Hippocampal formation (tissue), 2 donors: Measurements from ENCODE around the gene MOCOS.

ENCODE experiments used
- DNase-seq, 2 donors: peaks; one replicate each; lab custom pipeline; 2025; lab: John Stamatoyannopoulos, UW

The MOCOS gene

DNA sequence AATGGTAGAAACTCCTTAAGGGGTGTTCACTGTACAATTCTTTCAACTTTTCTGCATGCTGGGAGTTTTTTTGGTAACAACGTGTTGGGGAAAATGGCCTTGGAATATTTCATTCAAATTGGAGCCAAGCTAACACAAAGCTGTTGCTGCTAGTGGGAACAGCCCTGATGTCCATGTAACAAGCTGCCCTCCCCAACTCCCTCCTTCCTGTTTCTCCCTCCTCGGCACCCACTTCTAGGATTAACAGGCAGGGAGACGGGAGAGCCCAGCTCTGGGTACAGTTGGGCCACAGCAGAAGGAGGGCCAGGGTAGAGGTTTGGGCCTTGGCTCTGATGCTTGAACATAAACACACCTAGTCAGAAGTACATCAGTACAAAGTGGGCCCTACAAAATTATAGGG is 9.4 kb upstream of the MOCOS start:
- DNase-seq: no peak

DNA sequence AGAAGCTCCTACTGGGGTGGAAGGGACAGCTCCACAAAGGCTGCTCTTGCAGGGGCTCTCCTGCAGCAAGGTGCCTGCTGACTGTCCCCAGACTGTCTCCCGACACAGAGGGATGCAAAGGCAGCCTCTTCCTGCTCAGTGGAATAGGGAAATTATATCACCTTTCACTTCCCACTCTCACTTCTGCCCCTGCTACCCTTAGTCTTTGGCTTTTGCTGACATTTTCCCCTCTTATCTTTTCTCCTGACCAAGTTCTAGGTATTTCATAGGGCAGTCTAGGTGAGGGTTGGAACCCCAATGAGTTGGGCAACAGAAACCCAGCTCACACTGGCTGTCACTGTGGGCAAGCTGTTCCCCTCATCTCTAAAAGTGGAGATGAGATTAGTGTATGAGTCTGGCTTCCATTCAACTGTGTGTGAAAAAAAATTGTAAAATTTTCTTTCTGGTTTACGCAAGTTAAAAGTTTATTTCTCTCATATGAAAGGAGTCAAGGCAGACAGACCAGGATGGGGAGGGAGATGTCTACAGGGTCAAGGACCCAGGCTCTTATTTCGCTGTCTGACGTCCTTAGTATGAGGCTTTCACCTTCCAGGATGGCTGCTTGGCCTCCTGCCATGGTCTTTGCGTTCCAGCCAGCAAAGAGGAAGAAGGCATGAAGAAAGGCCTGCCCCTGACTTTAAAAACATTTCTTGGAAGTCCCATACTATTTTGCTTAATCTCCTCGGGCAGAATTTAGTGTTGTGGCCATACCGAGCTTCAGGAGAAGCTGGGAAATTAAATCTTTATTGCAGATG is 7.5 kb upstream of the MOCOS start:
- no peak for DNase-seq

DNA sequence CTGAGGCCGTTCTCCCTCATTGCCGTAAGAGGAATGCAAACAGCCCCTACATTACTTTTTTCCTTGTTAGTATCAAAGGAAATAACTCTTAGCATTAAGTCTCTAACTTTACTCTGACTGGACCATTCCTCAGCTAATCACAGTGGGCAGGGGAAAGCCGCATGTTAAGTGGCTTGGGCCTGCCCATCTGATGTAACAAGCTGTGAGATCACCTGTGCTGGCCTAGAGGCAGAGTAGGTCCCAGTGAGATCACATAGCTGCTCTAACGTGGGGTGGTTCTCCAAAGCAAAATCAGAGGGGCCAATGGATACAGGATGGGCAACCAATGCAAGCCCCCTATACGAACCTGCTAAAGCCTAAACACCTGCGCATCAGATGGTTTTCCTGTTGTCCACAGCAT is 5.9 kb upstream of the MOCOS start:
- no peak for DNase-seq

DNA sequence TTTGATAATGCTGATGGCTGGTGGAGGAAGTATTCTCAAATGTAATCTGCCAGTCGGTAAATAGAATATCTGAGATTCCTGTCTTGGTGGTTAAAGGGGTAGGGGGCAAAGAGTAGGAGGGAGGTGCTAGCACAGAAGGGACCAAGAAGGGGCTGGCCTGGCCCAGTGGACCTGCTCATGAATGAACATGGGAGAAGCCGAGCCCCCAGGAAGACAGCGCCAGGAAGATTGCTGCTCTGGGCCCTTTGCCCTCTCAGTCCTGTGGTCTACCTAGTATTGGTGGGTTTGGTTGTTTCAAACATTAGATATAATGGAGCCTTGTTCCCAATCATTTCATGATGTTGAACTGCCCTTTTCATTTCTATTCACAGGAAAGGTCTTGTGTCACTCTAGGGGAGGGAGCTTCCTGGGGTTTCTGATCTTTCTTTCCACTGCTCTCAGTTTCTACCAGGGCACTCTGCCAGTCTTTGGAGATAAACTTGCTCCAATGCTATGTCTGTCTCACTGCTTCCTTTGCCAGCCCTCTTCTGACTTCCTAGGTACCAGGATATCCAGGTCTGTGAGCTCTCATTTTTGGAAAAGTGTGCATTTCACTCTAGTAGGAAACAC is 5.3 kb upstream of the MOCOS start:
- no peak for DNase-seq

DNA sequence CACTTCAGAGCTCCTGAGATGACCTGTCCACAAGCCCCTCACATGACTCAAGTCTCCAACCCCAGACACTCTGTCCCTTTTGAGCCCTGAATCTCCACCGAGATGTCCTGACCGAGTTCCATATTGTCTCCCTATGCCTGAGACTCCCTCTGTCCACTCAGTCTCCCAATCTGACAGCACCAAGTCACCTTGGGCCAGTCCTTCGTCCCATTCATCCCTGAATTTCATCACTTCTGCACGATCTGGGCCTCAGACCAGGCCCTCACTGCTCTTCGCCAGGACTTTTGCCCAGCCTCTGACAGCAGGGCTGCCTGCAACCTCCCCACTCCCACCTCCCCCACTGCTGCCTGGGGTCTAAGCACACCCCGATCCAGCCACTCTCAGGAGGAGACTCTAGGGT is 4.3 kb upstream of the MOCOS start:
- DNase-seq: no peak

DNA sequence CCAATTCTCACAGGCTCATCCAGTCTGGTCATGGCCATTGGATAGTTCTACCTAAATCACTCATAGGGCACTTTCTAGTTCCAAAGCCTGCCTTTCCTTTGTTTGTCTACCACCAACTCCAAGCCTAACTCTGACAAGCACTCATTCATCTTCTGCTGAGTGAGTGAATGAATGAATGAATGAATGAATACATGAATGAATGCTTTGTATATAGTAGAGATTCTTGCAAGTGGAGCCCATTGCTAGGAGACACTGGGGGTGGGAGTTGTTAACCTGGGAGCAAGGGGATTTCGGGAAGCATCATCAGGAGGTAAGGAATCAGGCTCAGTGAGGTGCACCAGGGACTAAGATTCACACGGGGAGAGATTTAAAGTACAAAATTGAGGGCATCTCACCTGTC is 3.3 kb upstream of the MOCOS start:
- no peak for DNase-seq

DNA sequence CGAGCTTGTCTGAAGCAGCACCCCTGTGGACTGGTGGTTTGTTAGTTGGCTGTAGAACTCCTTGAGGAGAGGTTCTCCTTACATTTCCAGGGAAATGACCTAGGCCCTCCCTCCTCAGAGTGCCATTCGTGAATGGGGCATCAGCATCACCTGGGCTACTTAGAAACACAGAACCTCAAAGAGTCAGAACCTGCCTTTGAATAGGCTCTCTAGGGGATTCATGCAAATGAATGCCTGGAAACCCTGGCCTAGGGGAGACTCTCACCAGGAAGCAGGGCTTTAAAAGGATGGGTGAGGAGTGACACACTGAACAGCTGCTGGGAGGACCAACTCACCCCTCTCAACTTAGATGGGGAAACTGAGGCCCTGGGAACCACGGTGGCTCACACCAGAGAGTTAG is 2.1 kb upstream of the MOCOS start:
- DNase-seq: no peak

DNA sequence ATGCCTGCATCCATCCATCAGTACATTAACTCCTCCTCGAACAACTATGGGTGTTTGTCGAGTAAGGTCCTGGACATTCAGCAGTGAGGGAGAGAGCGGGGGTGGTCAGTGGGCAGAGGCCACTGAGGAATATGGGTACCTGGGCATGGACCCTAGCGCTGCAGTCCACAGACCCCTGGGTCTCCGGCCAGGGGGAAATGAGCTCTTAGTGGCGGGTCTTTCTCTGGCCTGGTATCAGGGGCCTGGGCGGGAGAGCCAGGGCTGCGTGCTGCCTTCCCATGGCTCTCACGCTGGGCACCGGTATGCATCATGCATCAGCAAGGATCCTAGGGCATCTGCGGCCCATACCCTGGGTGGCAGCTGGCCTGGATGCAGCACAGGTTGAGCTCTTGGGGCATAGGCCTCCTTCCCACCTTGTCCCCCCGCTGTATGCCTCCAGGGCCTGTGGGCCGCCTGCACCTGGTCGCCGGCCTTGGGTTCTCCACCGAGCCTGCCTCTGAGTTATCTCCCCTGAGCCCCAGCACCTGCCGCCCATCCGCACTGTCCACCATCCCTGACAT is 1.3 kb upstream of the MOCOS start:
- DNase-seq: no peak

DNA sequence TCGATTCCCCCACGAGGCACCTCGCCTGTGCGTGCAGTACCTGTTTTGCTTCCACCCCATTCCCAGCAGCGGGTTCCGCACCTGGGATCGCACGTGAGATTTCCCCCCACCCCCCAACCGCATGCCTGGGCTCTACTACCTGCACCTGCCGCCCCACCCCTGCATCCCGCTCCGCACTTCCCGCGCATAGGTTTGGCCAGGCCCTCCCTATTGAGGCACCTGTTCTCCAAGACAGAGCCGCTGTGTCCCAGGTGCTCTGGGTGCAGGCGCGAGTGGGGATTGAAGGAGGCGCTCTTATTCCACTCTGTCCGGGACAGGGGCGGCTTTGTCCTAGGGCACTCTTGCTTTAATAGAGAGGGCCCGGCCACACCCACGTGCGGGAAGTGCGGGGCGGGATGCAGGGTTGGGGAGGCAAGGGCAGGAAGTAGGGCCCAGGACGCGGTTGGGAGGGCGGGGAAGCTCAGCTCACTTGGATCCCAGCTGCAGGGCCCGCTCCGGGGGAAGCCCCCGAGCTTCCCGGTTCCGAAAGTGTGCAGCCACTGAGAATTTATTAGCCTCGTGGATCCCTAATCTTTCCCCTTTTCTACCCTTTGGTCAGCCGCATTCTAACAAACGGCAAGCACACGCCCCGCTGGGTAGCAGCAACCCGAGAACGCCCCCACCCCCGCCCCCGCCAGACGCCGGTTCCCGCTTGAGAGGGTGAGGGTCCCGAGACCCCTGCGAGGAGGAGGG is 670 bp upstream of the MOCOS start:
- DNase-seq: no peak

DNA sequence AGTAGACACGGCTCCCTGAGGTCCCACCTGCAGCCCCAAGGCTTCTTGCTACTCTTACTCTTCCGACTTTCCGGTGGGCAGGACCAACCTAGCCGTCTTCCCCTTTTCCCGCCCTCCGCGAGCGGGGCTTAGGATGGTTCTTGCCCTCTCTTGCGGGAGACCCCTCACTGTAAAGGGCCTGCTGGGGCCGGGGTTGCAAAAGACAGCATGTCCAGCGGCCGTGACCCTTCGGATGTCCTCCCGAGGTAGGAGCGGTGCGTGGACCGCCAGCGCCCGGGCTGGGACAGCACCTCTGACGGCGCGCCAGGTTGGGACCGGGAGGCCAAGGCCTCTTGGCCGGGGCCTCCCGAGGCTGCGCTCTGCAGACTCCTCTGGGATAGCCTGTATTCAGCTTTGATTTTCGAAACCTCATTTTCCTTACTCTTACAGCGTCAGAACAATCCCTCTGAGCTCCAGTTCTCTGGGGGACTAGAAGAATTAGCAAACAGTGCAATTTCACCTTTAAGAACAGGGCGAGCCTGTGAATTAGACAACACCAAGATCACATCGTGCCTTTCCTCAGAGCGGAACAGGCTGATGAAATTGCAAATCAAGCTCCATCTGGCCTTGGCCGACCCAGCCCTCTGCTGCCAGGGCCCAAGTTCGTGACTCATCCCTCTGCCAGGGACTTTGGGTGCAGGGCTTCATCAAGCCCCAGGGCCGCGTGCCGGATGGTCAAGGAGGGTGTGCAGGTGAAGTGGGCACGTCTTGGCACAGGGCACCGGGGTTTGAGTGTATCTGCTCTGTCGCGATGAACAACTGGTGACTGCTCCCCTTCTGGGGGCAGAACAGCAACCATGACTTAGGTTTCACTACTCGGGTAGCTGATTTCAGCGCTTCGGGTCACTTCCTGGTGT is 777 bp downstream of the MOCOS start:
- DNase-seq: no peak

DNA sequence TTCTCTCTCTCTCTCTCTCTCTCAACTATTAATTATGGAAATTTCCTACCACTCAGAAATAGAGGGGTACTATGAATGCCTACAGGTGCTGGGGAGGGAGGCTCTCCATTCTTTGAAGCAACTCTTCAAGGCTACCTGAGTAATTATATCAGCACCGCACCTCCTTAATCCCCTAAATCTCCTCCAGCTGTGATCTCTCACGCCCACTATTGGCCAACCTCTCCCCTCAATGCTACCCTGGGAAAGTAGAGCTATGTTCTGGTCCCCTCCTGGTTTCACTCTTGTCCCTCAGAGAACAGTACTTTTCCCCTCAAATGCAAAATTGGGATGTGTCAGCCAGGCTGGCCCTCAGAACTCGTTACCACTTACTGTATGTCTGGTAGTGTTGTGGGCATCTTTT is 1.6 kb downstream of the MOCOS start:
- DNase-seq: no peak

DNA sequence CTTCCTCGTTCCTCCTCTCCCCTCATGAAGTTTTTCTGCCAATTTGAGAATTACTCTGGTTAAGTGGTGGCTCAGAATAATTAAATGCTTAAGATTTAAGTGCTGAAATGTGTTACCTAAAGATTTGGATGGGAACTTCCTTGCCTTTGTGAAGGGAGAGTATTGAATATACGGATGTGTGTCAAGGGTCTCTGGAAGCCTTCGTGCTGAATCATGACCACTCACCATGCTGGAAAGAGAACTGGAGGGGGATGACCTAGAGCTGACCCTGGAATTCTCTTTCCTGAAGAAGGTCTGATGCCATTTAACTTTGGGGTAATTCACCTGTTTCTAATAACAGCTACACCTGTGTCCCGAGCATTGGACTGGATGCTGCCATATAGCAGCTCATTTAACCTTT is 2.2 kb downstream of the MOCOS start:
- DNase-seq: no peak

DNA sequence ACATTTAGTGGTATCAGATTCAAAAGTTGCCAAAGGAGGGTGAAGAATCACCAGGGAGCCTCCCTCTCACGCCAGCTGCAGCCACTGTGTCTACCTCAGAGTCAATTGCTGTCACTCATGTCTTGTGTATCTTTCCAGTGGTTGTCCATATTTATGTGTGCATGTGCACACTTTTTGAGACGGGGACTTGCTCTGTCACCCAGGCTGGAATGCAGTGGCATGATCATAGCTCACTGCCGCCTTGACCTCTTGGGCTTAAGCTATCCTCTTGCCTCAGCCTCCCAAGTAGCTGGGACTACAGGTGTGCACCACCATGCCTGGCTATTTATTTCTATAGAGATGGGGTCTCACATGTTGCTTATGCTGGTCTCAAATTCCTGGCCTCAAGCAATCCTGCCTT is 4.0 kb downstream of the MOCOS start:
- DNase-seq: no peak

DNA sequence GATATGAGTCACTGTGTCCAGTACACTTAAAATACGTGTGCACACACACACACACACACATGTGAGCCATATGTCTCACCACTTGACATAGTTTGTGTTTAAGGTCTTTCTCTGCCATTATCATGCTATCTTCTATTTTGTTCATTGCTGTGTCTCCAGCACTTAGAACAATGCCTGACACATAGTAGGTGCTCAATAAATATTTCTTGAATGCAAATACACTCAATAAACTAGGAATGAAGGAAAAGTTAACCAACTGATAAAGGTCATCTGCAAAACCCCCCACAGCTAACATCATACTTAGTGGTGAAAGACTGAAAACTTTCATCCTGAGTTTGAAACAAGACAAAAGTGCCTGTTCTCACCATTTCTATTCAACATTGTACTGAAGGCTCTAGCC is 4.4 kb downstream of the MOCOS start:
- DNase-seq: no peak

DNA sequence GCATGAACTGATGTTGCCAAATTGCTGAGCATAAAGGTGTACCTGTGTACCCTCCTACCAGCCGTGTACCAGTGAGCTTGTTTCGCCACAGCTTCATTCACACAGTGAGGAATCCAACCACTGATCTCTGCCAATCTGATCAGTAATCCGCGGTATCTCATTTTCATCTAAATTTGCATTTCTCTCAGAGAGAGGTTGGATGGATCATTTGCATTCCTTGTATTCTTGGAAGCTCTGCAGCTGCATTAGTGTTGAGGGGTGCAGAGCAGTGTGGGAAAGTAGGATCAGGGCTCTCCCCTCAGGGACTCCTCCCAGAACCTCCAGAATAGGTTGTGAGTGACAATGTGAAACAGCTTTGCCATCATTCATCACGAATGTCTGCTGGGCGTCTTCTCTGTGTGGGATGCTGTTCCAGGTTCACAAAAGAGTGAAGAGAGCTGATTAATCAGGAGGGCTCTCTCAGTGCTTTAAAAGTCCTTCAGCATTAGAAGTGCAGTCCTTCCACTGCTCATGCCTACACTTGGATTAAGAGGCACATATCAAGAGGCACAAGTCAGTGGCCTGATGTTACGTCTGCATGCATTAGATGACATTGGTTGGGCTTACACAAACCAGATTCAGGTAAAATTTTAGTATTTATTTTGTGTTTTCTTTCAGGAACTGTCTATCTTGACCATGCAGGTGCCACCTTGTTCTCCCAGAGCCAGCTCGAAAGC is 7.5 kb downstream of the MOCOS start:
- DNase-seq: no peak

DNA sequence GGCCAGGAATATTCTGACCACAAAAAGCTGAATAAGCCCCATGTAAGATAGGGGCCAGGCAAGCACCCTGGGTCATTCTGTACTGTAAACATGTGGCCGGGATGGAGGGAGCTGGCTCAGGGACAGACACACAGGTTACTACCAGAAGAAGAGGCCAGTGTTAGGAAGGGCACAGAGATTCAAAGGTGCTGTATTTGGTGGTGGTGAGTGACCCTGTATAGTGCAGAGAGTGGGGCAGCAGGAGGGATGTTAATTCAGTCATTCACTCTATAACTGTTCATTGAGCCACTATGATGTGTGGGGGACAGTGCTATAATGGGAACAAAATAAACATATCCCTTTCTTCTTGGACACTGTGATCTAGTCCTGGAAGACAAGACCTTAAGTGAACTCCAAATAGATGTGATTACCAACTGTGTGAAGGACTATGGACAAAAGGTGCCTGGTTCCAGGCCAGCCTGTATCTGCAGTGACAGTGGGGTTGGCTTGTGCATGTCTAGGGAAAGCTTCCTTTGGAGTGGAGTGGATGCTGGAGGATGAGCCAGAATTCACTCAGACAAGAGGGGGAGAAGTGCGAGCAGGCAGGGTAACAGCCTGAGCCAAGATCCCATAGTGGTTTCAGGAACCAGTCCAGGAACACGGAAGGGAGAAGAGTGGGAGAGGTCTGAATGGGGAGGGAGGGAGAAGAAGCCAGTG is 8.3 kb downstream of the MOCOS start:
- no peak for DNase-seq

DNA sequence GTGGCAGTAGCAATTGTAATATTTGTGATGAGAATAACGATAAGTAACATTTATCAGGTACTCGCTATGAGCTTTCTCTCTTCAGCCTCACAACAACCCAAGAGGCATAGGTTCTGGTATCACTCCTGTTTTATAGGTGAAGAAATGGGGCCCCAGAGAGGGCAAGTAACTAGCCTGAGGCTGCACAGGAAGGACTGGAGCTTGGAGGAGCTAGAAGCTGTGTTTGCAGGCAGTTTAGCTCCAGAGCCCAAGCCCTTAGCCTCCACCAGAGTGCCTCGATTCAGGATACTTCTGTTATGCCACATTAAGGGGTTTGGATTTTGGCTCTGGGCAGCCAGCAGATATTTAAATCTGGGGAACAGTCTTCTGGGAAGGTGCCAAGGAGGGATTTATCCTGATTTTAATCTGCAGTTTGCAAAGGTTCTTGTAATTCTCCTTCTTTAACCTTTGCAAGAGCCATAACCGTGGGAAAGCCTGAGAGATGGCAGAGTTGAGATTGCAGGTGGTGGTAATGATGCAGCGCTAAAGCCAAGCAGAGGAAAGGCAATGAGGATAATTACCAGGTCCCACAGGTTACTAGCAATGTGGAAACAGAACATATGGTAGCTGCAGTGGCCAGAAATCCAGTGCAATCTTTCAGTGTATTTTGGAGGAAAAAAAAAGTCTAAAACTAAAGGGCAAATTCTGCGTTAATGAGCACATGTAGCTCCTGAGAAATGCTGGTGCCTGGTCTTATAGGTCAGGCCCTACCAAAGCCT is 9.1 kb downstream of the MOCOS start:
- no peak for DNase-seq

DNA sequence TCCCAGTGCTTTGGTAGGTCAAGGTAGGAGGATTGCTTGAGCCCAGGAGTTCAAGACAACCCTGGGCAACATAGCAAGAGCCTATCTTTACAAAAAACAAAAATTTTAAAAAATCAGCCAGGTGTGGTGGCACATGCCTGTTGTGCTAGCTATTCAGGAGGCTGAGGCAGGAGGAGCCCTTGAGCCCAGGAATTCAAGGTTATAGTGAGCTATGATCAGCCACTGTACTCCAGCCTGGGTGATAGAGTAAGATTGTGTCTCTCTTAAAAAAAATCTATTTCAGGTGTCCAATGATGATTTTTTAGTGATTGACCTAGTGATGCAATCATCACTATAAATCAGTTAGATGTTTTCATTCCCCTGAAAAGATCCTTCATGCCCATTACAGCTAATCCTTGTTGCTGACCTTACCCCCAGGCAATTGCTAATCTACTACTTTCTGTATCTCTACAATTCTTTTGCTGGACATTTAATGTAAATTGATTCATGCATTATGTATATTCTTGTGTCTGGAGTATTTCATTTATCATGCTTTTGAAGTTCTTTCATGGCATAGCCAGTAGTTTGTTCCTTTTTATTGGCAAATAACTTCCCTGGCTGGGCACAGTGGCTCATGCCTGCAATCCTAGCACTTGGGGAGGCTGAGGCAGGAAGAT is 10.3 kb downstream of the MOCOS start:
- no peak for DNase-seq

DNA sequence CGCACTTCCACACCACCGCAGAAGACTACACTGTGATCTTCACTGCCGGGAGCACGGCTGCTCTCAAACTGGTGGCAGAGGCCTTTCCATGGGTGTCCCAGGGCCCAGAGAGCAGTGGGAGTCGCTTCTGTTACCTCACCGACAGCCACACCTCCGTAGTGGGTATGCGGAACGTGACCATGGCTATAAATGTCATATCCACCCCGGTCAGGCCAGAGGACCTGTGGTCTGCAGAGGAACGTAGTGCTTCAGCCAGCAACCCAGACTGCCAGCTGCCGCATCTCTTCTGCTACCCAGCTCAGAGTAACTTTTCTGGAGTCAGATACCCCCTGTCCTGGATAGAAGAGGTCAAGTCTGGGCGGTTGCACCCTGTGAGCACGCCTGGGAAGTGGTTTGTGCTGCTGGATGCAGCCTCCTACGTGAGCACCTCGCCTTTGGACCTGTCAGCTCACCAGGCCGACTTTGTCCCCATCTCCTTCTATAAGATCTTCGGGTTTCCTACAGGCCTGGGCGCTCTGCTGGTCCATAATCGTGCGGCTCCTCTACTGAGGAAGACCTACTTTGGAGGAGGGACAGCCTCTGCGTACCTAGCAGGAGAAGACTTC is 12.5 kb downstream of the MOCOS start:
- no peak for DNase-seq
